DMS153 (cell line): ENCODE results near the gene SMIM38.

Experiments used
- DNase-seq: peaks from one replicate; lab custom pipeline; 2025; lab: John Stamatoyannopoulos, UW

Gene SMIM38

GRCh38 chr11:69203381-69203780, 47.6 kb downstream of the SMIM38 start:
- no peak for DNase-seq

GRCh38 chr11:69203901-69204245, 48.1 kb downstream of the SMIM38 start:
- no peak for DNase-seq

- DNase-seq, result no peak
These were observed 48.7 kb downstream of the SMIM38 start for GRCh38 chr11:69204246-69204940.

GRCh38 chr11:69204941-69205742, 49.4 kb downstream of the SMIM38 start:
- no peak for DNase-seq
